Activated gamma-delta T cell treated with anti-CD3 and anti-CD28 coated beads, Interleukin-2, amount 50 U/mL, for 16 hours (primary cell): Measurements from ENCODE around the gene KCNQ1.

ENCODE experiments used
- DNase-seq: peaks from one replicate; pipeline ENCODE4 v3.0.0-alpha.2; 2020; ENCODE audit warnings: low read depth

Gene KCNQ1

GRCh38 chr11:2717561-2718325 is 272.9 kb downstream of the KCNQ1 start:
- DNase-seq, result no peak

- DNase-seq, result no peak
Measured at GRCh38 chr11:2718817-2719438, 274.1 kb downstream of the KCNQ1 start.

- no peak for DNase-seq
Measured at GRCh38 chr11:2719831-2720590, 275.2 kb downstream of the KCNQ1 start.

GRCh38 chr11:2721210-2721916 is 276.6 kb downstream of the KCNQ1 start:
- DNase-seq, result no peak

- no peak for DNase-seq
Measured at GRCh38 chr11:2722955-2723354, 278.1 kb downstream of the KCNQ1 start.

GRCh38 chr11:2724104-2724503 is 279.3 kb downstream of the KCNQ1 start:
- DNase-seq, result no peak

- no peak for DNase-seq
Measured at GRCh38 chr11:2724653-2725367, 280.0 kb downstream of the KCNQ1 start.

- no peak for DNase-seq
Measured at GRCh38 chr11:2725368-2726300, 280.8 kb downstream of the KCNQ1 start.

- DNase-seq, result no peak
Measured at GRCh38 chr11:2726964-2727363, 282.2 kb downstream of the KCNQ1 start.

GRCh38 chr11:2728128-2728662 is 283.4 kb downstream of the KCNQ1 start:
- no peak for DNase-seq

GRCh38 chr11:2728663-2729332 is 284.0 kb downstream of the KCNQ1 start:
- DNase-seq, result no peak

GRCh38 chr11:2729841-2730240 is 285.0 kb downstream of the KCNQ1 start:
- no peak for DNase-seq

GRCh38 chr11:2730272-2731129 is 285.7 kb downstream of the KCNQ1 start:
- no peak for DNase-seq

GRCh38 chr11:2731130-2732125 is 286.6 kb downstream of the KCNQ1 start:
- no peak for DNase-seq

- no peak for DNase-seq
Measured at GRCh38 chr11:2732261-2732939, 287.6 kb downstream of the KCNQ1 start.

GRCh38 chr11:2732940-2733628 is 288.3 kb downstream of the KCNQ1 start:
- no peak for DNase-seq
